Kidney glomerular epithelial cell (primary cell): ENCODE measurements around the gene FSCN2.
A peak's percentile ranks its signal among the peaks of the same experiment; 100 is the strongest.

Experiments
- DNase-seq: peaks from one replicate; lab custom pipeline; 2025; lab: John Stamatoyannopoulos, UW

FSCN2 gene

GRCh38 chr17:81513372-81513752 lies 14.8 kb upstream of the FSCN2 start:
- no peak for DNase-seq

GRCh38 chr17:81513753-81514488 lies 14.3 kb upstream of the FSCN2 start:
- peak; percentile 49 for DNase-seq

GRCh38 chr17:81514489-81514738 lies 13.8 kb upstream of the FSCN2 start:
- no peak for DNase-seq

- peak; percentile 73 for DNase-seq
Observed at GRCh38 chr17:81514739-81515529, 13.2 kb upstream of the FSCN2 start.

GRCh38 chr17:81515530-81516041 lies 12.6 kb upstream of the FSCN2 start:
- DNase-seq: no peak

GRCh38 chr17:81516439-81516838 lies 11.7 kb upstream of the FSCN2 start:
- DNase-seq: no peak

- no peak for DNase-seq
Observed at GRCh38 chr17:81517009-81517338, 11.2 kb upstream of the FSCN2 start.

GRCh38 chr17:81517339-81518112 lies 10.7 kb upstream of the FSCN2 start:
- DNase-seq: no peak

- no peak for DNase-seq
Observed at GRCh38 chr17:81518113-81518784, 9.9 kb upstream of the FSCN2 start.

GRCh38 chr17:81518785-81519283 lies 9.3 kb upstream of the FSCN2 start:
- DNase-seq: peak; percentile 37

- DNase-seq: peak; percentile 25
Observed at GRCh38 chr17:81519284-81520020, 8.7 kb upstream of the FSCN2 start.

GRCh38 chr17:81520021-81520901 lies 7.9 kb upstream of the FSCN2 start:
- DNase-seq: no peak

- peak; percentile 60 for DNase-seq
Observed at GRCh38 chr17:81522491-81523401, 5.4 kb upstream of the FSCN2 start.

- DNase-seq: no peak
Observed at GRCh38 chr17:81523402-81524038, 4.7 kb upstream of the FSCN2 start.

- DNase-seq: no peak
Observed at GRCh38 chr17:81524039-81524864, 3.9 kb upstream of the FSCN2 start.

- DNase-seq: no peak
Observed at GRCh38 chr17:81524865-81525159, 3.4 kb upstream of the FSCN2 start.

GRCh38 chr17:81526662-81527571 lies 1.3 kb upstream of the FSCN2 start:
- no peak for DNase-seq
